Measurements from ENCODE around the gene APOL3. TPM values are rescaled to one million over a fixed set of nuclear protein-coding genes. Genes with fewer than 3 reads are reported as not detected.
"Not testable (repeated sequence)": the region's sequence is repeated elsewhere in the genome, so short reads cannot be mapped to it uniquely, and the experiment has no call there.

Gene APOL3
- total RNA-seq, 5 donors from 2014 or later (not counting 1 experiment from before 2014, with no cell fraction given) = 152 to 191 (median 167) TPM

- H3K27me3 Mint-ChIP-seq = peaks cover 12 to 37% of the 10 kb centered on the region in 2 donors
- Histone ChIP-seq H3K27me3 (replicated peaks in 1 of 2; ENCODE audit: control insufficient read depth in 2 of 2, extremely low read depth in 1 of 2, insufficient read depth in 2 of 2, low read length in 1 of 2) (peaks cover 0 to 8% of the 10 kb centered on the region in 2 experiments), H3K9me3 (no peaks in the 10 kb centered on the region), H3K4me3 (ENCODE audit: control insufficient read depth in 1 of 2, extremely low read depth in 1 of 2, low read length in 1 of 2) (no peak overlapping the region), H3K4me1 (ENCODE audit: control insufficient read depth in 1 of 2, extremely low read depth in 1 of 2, insufficient read depth in 2 of 2, low read length in 2 of 2) (no peaks in the 10 kb centered on the region), H3K27ac (ENCODE audit: low read length) (no peak overlapping the region), H3K36me3 (ENCODE audit: control insufficient read depth in 2 of 2, extremely low read depth in 1 of 2, insufficient read depth in 1 of 2, low read length in 1 of 2) (no peaks in the 10 kb centered on the region)
- no peak overlapping the region for H3K27ac Mint-ChIP-seq
- ATAC-seq (replicated peaks in 1 of 4) = no peak
- no CpG with 5 or more reads among the region's 9 CpGs for WGBS (ENCODE audit: insufficient coverage)
- DNase-seq = no peak
- ChIA-PET POLR2A (no interaction called here), CTCF (no interaction called here)
- H3K9me3 Mint-ChIP-seq = no peaks in the 10 kb centered on the region
- no peaks in the 10 kb centered on the region for H3K4me1 Mint-ChIP-seq
- H3K4me3 Mint-ChIP-seq = no peak overlapping the region
- no peaks in the 10 kb centered on the region for H3K36me3 Mint-ChIP-seq
Observed at GRCh38 chr22:36100134-36100824, 60.3 kb downstream of the APOL3 start.

- CTCF ChIA-PET = interaction anchor here in 1 of 2 donors (0.6 to 0.7 kb wide), 2 partner anchors 166 to 436 kb away, joined by 3 read pairs; no protein-coding TSS in a partner anchor
- H3K4me3 Mint-ChIP-seq = not testable (repeated sequence)
Observed at GRCh38 chr22:36099561-36099960, 61.0 kb downstream of the APOL3 start.

GRCh38 chr22:36097880-36098279 is 62.7 kb downstream of the APOL3 start:
- H3K9me3 Mint-ChIP-seq = no peaks in the 10 kb centered on the region
- no peak for ATAC-seq (replicated peaks in 1 of 4)

More at GRCh38 chr22:36099561-36099960, 61.0 kb downstream of the APOL3 start:
- H3K27me3 Mint-ChIP-seq = peaks cover 12 to 39% of the 10 kb centered on the region in 2 donors
- 100% methylated on average over 1 of the region's 10 CpGs for WGBS (ENCODE audit: insufficient coverage)
- POLR2A ChIA-PET; H3K4me3 ChIP-seq (ENCODE audit: control insufficient read depth in 1 of 2, extremely low read depth in 1 of 2, low read length in 1 of 2); H3K27ac Mint-ChIP-seq; H3K36me3 ChIP-seq (ENCODE audit: control insufficient read depth in 2 of 2, extremely low read depth in 1 of 2, insufficient read depth in 1 of 2, low read length in 1 of 2); H3K4me1 ChIP-seq (ENCODE audit: control insufficient read depth in 1 of 2, extremely low read depth in 1 of 2, insufficient read depth in 2 of 2, low read length in 2 of 2); ATAC-seq (replicated peaks in 1 of 4); H3K36me3 Mint-ChIP-seq; H3K27ac ChIP-seq (ENCODE audit: low read length); H3K4me1 Mint-ChIP-seq; DNase-seq; H3K9me3 ChIP-seq; H3K9me3 Mint-ChIP-seq: not testable (repeated sequence)
- peaks cover 0 to 12% of the 10 kb centered on the region in 2 experiments for H3K27me3 ChIP-seq (replicated peaks in 1 of 2; ENCODE audit: control insufficient read depth in 2 of 2, extremely low read depth in 1 of 2, insufficient read depth in 2 of 2, low read length in 1 of 2)

GRCh38 chr22:36090772-36091171 is 69.8 kb downstream of the APOL3 start:
- H3K4me3 Mint-ChIP-seq; H3K9me3 ChIP-seq; ATAC-seq (replicated peaks in 1 of 4); H3K27ac Mint-ChIP-seq; DNase-seq; H3K4me1 Mint-ChIP-seq; H3K4me1 ChIP-seq (ENCODE audit: control insufficient read depth in 1 of 2, extremely low read depth in 1 of 2, insufficient read depth in 2 of 2, low read length in 2 of 2); H3K9me3 Mint-ChIP-seq; POLR2A ChIA-PET; H3K27me3 ChIP-seq (replicated peaks in 1 of 2; ENCODE audit: control insufficient read depth in 2 of 2, extremely low read depth in 1 of 2, insufficient read depth in 2 of 2, low read length in 1 of 2); H3K36me3 Mint-ChIP-seq; H3K27me3 Mint-ChIP-seq; H3K36me3 ChIP-seq (ENCODE audit: control insufficient read depth in 2 of 2, extremely low read depth in 1 of 2, insufficient read depth in 1 of 2, low read length in 1 of 2); H3K27ac ChIP-seq (ENCODE audit: low read length); H3K4me3 ChIP-seq (ENCODE audit: control insufficient read depth in 1 of 2, extremely low read depth in 1 of 2, low read length in 1 of 2); CTCF ChIA-PET: not testable (repeated sequence)
- no CpG with 5 or more reads among the region's 3 CpGs for WGBS (ENCODE audit: insufficient coverage)

More at GRCh38 chr22:36097880-36098279, 62.7 kb downstream of the APOL3 start:
- H3K4me3 ChIP-seq (ENCODE audit: control insufficient read depth in 1 of 2, extremely low read depth in 1 of 2, low read length in 1 of 2) = no peak overlapping the region
- no peaks in the 10 kb centered on the region for H3K36me3 ChIP-seq (ENCODE audit: control insufficient read depth in 2 of 2, extremely low read depth in 1 of 2, insufficient read depth in 1 of 2, low read length in 1 of 2)
- ChIA-PET POLR2A (no interaction called here), CTCF (no interaction called here)
- DNase-seq = no peak
- no peaks in the 10 kb centered on the region for H3K4me1 Mint-ChIP-seq
- H3K27ac Mint-ChIP-seq = no peak overlapping the region
- no peaks in the 10 kb centered on the region for H3K36me3 Mint-ChIP-seq
- no peak overlapping the region for H3K27ac ChIP-seq (ENCODE audit: low read length)
- no peaks in the 10 kb centered on the region for H3K4me1 ChIP-seq (ENCODE audit: control insufficient read depth in 1 of 2, extremely low read depth in 1 of 2, insufficient read depth in 2 of 2, low read length in 2 of 2)
- no peak overlapping the region for H3K4me3 Mint-ChIP-seq
- WGBS (ENCODE audit: insufficient coverage) = 98% methylated on average over 7 of the region's 8 CpGs
- H3K27me3 Mint-ChIP-seq = peaks cover 5 to 26% of the 10 kb centered on the region in 2 donors
- H3K9me3 ChIP-seq = no peaks in the 10 kb centered on the region
- peaks cover 0 to 12% of the 10 kb centered on the region in 2 experiments for H3K27me3 ChIP-seq (replicated peaks in 1 of 2; ENCODE audit: control insufficient read depth in 2 of 2, extremely low read depth in 1 of 2, insufficient read depth in 2 of 2, low read length in 1 of 2)

Other genes with a start within 250 kb of the APOL3 start
- gene RBFOX2, start 131.9 kb downstream of the APOL3 start, total RNA-seq = 1 to 10 TPM in 3 of 5 donors, under 1 TPM in 2; 0.73 to 1.5 (median 1.4) TPM
- gene APOL4, start 41.1 kb upstream of the APOL3 start, total RNA-seq = under 1 TPM in 2 of 5 donors, not detected in 3; 0.22 to 0.72 TPM
- gene APOL2, start 78.8 kb upstream of the APOL3 start, total RNA-seq = 10 to 100 TPM; 38.3 to 80.7 (median 70.6) TPM
- 10 to 100 TPM; 15.7 to 29.5 (median 19.8) TPM for gene APOL1, start 92.4 kb upstream of the APOL3 start, total RNA-seq
- 1,000 to 10,000 TPM in 2 of 5 donors, 100 to 1,000 TPM in 3; 816 to 1,109 (median 896) TPM for gene MYH9, start 227.2 kb upstream of the APOL3 start, total RNA-seq